GM12875 (cell line): ENCODE measurements around the gene RNF114.

Source experiments
- H3K4me3 ChIP-seq: one replicate; pipeline ENCODE4 v1.5.1; 2011; ENCODE audit warnings: low read depth, low read length, control low read depth
- CTCF ChIP-seq: IDR thresholded peaks from 2 replicates; pipeline ENCODE4 v1.5.1; 2011; ENCODE audit warnings: low read depth, mild to moderate bottlenecking, control low read depth, inconsistent platforms, low read length, moderate library complexity, borderline replicate concordance; ENCODE audit not compliant: insufficient read depth

RNF114 gene

GRCh38 chr20:49936153-49937026 is at the start of gene RNF114:
Gene RNF114, plus strand, starts transcription at chr20:49936397. Its CDS starts 16 bp downstream, at chr20:49936413.
- peak within 1 kb of the TSS; percentile 97 for H3K4me3 ChIP-seq
- TF ChIP-seq CTCF: no peak

GRCh38 chr20:49886571-49887213 is 49.5 kb upstream of the RNF114 start:
- no peak overlapping the region for H3K4me3 ChIP-seq
- no peak for TF ChIP-seq CTCF

GRCh38 chr20:49887251-49888211 is 48.7 kb upstream of the RNF114 start:
- no peak overlapping the region for H3K4me3 ChIP-seq
- no peak for TF ChIP-seq CTCF

- H3K4me3 ChIP-seq: no peak overlapping the region
- peak; percentile 79 for TF ChIP-seq CTCF
These were observed 47.8 kb upstream of the RNF114 start for GRCh38 chr20:49888212-49889000.

GRCh38 chr20:49889001-49889934 is 46.9 kb upstream of the RNF114 start:
- no peak for TF ChIP-seq CTCF
- no peak overlapping the region for H3K4me3 ChIP-seq
